DMS153 treated with DMSO at 0.1 percent for 48 hours (cell line): ENCODE data around the gene SLC7A11.

Experiments
- DNase-seq: peaks from one replicate; lab custom pipeline; 2025; ENCODE audit not compliant: unreplicated experiment; lab: John Stamatoyannopoulos, UW

Gene SLC7A11

DNA sequence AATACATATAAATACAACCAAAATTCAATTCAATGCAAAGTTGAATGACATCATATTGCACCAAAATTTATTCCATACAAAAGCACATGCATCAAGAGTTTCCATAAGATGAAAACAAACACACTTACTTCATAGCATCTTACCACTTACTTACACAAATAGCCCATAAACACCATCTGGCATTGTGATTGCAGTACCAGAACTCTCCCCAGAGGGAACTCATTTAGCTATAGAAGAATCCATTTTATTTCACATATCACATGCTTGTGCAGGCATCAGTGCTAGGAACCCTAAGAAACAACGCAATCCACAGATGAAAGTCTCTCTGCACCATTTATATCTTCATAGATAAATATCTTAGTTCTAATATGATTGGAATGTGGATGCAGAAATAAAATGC is 77.9 kb downstream of the SLC7A11 start:
- no peak for DNase-seq

DNA sequence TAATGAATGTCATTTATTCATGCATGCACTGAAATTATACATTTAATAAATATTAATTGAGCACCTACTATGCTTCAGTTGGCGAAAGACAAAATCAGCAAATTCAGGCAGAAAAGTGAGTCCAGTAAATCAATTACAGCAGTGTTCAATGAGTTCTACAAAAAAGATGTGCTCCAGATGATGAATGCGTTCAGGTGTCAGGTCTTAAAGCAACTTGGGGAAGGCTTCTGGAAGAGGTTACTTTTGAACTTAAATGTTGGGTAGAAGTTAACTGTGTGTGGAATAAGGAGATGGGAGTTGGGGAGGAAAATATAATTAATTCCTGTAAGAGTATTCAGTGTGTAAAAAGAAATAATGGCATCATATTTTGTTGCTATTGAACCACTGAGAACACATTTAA is 79.0 kb downstream of the SLC7A11 start:
- DNase-seq: no peak

DNA sequence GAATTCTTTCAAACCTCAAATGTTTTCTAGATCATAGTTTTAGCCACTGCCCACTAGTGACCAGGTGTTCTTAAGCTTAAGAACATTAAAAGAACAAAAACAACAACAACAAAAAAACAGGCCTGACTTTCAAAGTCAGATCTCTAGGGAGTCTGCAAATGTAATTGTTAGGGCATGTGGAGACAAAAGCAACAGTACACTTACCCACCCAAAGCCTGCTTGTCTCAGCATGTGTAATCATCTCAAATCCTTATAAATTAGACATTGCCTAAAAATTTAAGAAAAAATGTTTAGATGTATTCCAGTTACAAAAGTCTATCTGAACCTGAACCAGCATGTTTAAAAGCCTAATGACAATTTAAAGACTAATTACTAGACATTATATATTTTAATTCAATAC is 79.9 kb downstream of the SLC7A11 start:
- no peak for DNase-seq

DNA sequence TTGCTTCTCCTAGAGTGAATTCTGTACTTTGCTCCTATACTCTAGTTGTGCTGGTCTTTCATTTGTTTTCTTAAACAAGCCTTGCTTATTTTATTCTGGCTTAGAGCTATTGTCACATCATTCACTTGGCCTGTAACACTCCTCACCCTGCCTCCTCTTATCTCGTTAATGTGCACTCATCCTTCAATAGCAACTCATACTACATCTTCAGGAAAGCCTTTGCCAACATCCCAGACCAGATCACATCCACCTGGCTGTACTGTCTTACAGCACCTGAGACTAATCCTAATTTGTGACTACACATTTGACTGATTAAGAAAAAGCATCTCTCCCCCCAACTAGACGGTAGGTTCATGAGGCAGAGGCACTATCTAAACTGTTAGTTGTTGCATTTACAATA is 80.8 kb downstream of the SLC7A11 start:
- no peak for DNase-seq

- DNase-seq: no peak
These were observed 83.3 kb downstream of the SLC7A11 start for GRCh38 chr4:138158746-138159297.

- no peak for DNase-seq
These were observed 101.3 kb downstream of the SLC7A11 start for GRCh38 chr4:138140879-138141278.

- DNase-seq: peak; percentile 43
These were observed 103.4 kb downstream of the SLC7A11 start for GRCh38 chr4:138138774-138139173.

GRCh38 chr4:138135610-138136009 is 106.5 kb downstream of the SLC7A11 start:
- no peak for DNase-seq

DNA sequence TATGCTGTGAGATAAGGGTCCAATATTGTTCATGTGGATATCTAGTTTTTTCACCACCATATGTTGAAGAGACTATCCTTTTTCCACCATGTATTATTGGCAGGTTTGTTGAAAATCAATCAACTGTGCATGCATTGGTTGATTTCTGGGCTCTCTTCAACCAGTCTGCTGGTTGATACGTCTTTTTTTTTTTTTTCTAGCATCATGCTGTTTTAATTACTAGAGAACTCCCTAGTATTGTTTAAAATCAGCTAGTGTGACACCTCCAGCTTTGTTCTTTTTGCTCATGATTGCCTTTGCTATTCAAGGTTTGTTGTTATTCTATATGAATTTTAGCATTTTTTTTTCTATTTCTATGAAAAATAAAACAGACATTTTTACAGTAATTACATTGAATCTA is 123.9 kb downstream of the SLC7A11 start:
- DNase-seq: no peak

DNA sequence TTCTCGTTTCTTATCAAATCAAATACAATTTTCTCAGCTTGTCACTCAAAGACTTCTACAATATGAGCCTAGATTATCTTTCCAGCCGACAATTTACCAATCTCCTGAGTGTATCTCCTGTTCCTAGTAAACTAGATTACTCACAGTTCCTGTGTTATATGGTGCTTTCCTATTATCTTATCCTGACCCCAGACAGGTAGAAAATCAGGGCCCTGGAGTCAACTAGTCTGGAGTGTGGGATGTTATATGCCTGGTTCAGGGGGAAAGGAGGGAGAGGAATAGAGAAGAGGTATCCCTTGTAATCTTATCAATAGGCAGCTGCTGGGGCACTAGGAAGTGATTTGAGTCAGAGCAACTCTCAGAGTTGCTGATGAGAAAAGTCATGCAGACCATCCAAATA is 127.1 kb downstream of the SLC7A11 start:
- DNase-seq: no peak

GRCh38 chr4:138114434-138114833 is 127.7 kb downstream of the SLC7A11 start:
- no peak for DNase-seq
